Thymus (tissue), 11 donors: ENCODE measurements around the gene SLC7A10. TPM values are rescaled to one million over a fixed set of nuclear protein-coding genes. Genes with fewer than 3 reads are reported as not detected.
A peak's percentile ranks its signal among the peaks of the same experiment; 100 is the strongest.

Source experiments
- DNase-seq, 9 donors: peaks; one replicate each; pipeline ENCODE4 v3.0.0-alpha.2; 2013; ENCODE audit warnings: low spot score in 9 of 9, low read depth in 6 of 9, missing footprints in 1 of 9
- H3K27ac ChIP-seq, 2 donors: one replicate each; pipeline ENCODE4 v1.5.1; 2013; ENCODE audit warnings: control low read depth in 1 of 2, low read depth in 1 of 2, low read length in 1 of 2, mild to moderate bottlenecking in 1 of 2, moderate library complexity in 1 of 2
- H3K27me3 ChIP-seq, 2 donors: one replicate each; pipeline ENCODE4 v1.5.1; 2013; ENCODE audit warnings: low read length in 1 of 2; ENCODE audit not compliant: control insufficient read depth in 2 of 2, insufficient read depth in 1 of 2
- H3K36me3 ChIP-seq, 2 donors: one replicate each; pipeline ENCODE4 v1.5.1; 2013; ENCODE audit warnings: low read length in 1 of 2, mild to moderate bottlenecking in 1 of 2, moderate library complexity in 1 of 2; ENCODE audit not compliant: control insufficient read depth in 2 of 2, insufficient read depth in 2 of 2
- H3K4me1 ChIP-seq, 2 donors: one replicate each; pipeline ENCODE4 v1.5.1; 2013; ENCODE audit warnings: low read length in 2 of 2; ENCODE audit not compliant: control insufficient read depth in 2 of 2, insufficient read depth in 2 of 2
- H3K4me3 ChIP-seq, 2 donors: one replicate each; pipeline ENCODE4 v1.5.1; 2013; ENCODE audit warnings: low read length in 2 of 2, control low read depth in 1 of 2, mild to moderate bottlenecking in 1 of 2
- H3K9me3 ChIP-seq, 2 donors: one replicate each; pipeline ENCODE4 v1.5.1; 2013; ENCODE audit warnings: low read length in 1 of 2, mild to moderate bottlenecking in 1 of 2; ENCODE audit not compliant: control insufficient read depth in 2 of 2, insufficient read depth in 1 of 2
- WGBS: extraction: QIAGEN DNeasy Blood & Tissue Kit; methylation state at CpG from one replicate; pipeline ENCODE4 v1.1.7; 2013; 5-methylcytosine and 5-hydroxymethylcytosine counted together
- polyA plus RNA-seq: library from polyadenylated mRNA; stranded (reverse); fragments of 200-250 nt; gene quantifications from one replicate; pipeline ENCODE4 v1.2.3, GENCODE V29; 2013
- total RNA-seq: library from RNA; stranded (reverse); fragments of 120-200 nt; gene quantifications from one replicate; pipeline ENCODE4 v1.2.4, GENCODE V29; 2013
- donor health status: healthy.

SLC7A10 gene
- total and polyA plus RNA-seq, 2 donors, result 0.11 to 0.33 TPM

DNA sequence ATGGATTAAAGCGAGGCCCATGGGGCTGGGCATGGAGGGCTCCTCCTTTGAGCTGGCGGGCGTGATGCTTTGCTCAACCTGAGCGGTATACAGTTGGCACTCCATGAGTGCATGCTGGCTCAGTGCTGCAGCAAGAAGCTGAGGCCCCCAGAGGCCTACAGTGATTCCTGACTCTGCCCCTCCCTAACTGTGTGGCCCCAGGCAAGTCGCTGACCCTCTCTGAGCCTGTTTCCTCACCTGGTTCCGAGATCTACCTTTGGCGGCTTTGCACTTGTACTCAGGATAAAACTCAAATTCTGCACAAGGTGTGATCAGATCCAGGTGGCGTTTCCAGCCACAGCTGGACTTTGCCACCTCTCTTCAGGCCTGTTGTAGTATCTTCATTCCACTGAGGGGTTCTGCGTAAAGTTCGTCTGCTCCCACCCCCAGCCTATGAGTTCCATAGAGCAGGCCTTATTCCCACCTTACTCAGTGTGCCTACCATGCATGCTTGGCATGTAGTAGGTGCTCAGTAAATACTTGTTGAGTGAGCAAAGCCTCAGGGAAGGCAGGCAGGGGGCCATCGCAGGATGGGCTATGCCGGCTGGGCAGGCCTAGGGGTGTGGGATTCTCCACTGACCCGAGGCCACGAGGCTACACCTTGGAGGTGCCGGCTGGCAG is 23.6 kb downstream of the SLC7A10 start:
- Histone ChIP-seq H3K36me3 (no peaks in the 10 kb centered on the region), H3K4me1 (no peaks in the 10 kb centered on the region), H3K27ac (no peak overlapping the region), H3K27me3 (peaks cover under 1 to 9% of the 10 kb centered on the region in 2 donors), H3K9me3 (no peaks in the 10 kb centered on the region), H3K4me3 (no peak overlapping the region)
- WGBS, result 98% methylated on average over 15 of the region's 15 CpGs
- no peak for DNase-seq

DNA sequence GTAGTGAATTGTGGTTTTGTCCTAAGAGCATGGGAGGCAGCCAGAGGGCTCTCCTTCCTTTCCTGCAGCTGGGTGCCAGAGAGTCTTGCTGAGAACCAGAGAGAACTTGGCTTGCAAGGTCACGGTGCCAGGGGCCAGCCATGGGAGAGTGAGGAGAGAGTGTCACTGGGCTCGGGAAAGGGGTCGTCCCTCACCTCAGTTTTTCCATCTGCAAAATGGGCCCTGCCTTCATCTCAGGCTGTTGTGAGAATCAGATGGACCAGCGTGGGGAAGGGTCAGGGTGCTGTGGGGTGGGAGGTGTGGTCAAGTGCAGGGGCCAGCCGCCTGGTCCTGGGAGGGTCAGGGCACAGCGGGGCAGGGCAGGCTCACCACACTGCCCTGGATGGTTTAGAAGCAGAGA is 24.2 kb downstream of the SLC7A10 start:
- Histone ChIP-seq H3K36me3 (no peaks in the 10 kb centered on the region), H3K4me1 (no peaks in the 10 kb centered on the region), H3K4me3 (no peak overlapping the region), H3K27ac (no peak overlapping the region), H3K27me3 (peaks cover 6 to 15% of the 10 kb centered on the region in 2 donors), H3K9me3 (no peaks in the 10 kb centered on the region)
- WGBS, result 91% methylated on average over 6 of the region's 6 CpGs
- DNase-seq, result no peak

DNA sequence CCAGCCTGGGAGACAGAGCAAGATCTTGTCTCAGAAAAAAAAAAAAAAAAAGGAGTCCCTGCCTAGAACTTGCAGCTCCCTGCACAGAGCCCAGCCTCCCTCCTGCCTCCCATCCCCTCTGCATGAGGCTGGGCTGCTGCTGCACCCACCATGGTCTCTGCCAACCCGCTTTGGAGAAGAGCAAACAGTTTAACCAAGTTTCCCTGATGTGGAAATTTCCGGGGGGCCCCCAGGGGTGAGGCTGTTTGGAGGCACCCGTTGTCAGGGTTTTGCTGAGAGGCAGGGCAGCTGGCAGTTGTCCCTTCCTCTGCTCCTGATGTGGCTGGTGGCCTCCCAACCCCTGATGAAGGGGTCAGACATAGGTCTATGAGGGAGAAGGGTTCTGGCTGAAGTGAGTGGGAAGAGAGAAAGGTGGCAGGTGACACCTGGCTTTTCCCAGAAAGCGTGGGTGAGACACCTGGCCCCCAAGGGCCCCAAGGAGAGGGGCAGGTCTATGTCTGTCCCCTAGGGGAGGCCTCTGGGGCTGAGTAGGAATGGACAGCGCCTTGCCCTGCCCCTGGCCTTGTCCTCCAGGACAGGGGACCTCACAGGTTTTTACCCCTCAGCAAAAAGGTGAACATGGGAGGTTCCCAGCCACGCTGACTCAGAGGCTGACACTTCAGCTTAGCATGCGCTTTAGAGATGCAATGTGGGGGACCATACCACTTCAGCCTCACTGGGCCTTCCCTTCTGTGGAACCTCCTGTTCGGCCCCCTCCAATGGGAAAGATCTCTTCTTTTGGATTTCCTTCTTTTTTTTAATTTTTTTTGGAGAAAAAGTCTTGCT is 26.0 kb downstream of the SLC7A10 start:
- Histone ChIP-seq H3K4me3 (no peak overlapping the region), H3K36me3 (no peaks in the 10 kb centered on the region), H3K27me3 (peaks cover 23 to 30% of the 10 kb centered on the region in 2 donors), H3K9me3 (no peaks in the 10 kb centered on the region), H3K4me1 (no peaks in the 10 kb centered on the region), H3K27ac (no peak overlapping the region)
- WGBS, result 84% methylated on average over 8 of the region's 8 CpGs
- DNase-seq, result no peak

DNA sequence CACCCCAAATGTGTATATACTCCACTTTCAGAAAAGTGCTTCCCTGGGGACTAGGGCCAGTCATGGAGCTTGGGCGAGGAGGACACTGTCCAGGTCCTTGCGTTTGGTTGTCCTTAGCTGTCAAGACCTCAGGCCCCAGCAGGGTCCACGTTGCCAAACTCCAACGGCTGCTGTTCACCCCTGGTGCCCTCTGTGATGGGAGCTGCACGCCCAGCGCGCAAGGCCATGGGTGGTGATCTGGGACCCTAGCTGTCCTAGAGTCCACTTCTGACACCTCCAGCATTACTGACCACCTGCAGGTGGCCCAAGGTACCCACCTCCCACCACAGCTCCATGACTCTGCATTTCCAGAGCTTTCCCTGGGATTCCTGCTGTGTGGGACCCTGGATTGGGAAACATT is 27.5 kb downstream of the SLC7A10 start:
- no peak for DNase-seq
- H3K36me3 ChIP-seq, result no peaks in the 10 kb centered on the region
- WGBS, result 95% methylated on average over 7 of the region's 7 CpGs
- no peak overlapping the region for H3K27ac ChIP-seq
- H3K4me3 ChIP-seq, result no peak overlapping the region
- H3K27me3 ChIP-seq, result peaks cover 38% of the 10 kb centered on the region in 2 donors
- no peaks in the 10 kb centered on the region for H3K9me3 ChIP-seq
- H3K4me1 ChIP-seq, result no peaks in the 10 kb centered on the region

DNA sequence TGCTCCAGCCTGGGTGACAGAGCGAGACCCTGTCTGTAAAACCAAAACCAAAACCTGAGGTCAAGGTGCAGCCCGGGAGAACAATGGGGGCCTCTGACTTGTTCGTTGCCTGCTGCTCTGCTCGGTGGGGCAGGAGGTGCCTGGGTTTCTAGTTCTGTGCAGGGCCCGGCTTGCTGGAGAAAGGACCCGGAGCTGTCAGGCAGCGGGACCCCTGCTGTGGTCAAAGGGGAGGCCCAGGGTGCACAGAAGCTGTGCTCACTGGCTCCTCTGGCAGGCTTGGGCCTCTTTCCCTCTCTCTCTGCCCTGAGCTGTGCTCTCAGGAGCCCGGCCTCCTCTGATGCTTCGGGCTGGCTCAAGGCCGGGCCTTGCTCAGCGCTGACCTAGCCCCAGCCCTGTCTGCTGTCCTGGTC is 28.1 kb downstream of the SLC7A10 start:
- Histone ChIP-seq H3K27ac (no peak overlapping the region), H3K9me3 (no peaks in the 10 kb centered on the region), H3K4me1 (no peaks in the 10 kb centered on the region), H3K36me3 (no peaks in the 10 kb centered on the region), H3K27me3 (peaks cover 44% of the 10 kb centered on the region in 2 donors), H3K4me3 (no peak overlapping the region)
- DNase-seq, result no peak
- WGBS, result 95% methylated on average over 11 of the region's 11 CpGs

DNA sequence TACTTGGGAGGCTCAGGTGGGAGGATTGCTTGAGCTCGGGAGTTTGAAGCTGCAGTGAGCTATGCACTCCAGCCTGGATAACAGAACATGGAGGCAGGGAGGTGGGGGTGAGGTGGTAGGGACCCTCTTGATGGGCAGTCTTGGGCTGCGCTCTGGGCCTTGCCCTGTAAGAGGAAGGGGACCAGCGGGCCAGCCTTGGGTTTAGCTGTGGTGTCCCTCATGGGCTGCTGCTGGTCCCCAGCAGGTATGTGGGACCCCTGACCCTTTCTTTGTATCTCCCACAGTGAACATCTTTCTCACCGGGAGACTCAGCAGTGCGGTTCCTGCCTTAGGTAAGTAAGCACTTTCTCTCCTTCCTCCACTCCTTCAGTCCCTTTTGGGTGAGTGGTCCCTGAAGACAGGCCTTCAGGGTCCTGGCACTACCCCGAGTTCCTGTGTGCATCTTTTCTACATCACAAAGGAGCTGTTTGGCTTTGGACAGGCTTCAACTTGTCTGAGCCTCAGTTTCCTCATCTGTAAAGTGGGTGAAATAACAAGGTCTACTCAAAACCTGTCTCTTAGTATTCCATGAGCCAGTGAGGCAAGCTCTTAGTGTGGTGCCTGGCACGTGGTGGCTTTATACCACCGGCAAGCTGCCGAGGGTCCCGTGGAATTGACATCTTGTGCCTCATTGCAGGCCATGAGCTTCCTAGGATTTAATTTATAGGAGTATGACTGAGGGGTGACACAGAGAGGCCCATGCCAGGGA is 29.0 kb downstream of the SLC7A10 start:
- Histone ChIP-seq H3K27ac (no peak overlapping the region), H3K27me3 (peaks cover 53 to 54% of the 10 kb centered on the region in 2 donors), H3K4me3 (no peak overlapping the region), H3K4me1 (no peaks in the 10 kb centered on the region), H3K9me3 (no peaks in the 10 kb centered on the region), H3K36me3 (no peaks in the 10 kb centered on the region)
- 95% methylated on average over 10 of the region's 10 CpGs for WGBS
- no peak for DNase-seq

DNA sequence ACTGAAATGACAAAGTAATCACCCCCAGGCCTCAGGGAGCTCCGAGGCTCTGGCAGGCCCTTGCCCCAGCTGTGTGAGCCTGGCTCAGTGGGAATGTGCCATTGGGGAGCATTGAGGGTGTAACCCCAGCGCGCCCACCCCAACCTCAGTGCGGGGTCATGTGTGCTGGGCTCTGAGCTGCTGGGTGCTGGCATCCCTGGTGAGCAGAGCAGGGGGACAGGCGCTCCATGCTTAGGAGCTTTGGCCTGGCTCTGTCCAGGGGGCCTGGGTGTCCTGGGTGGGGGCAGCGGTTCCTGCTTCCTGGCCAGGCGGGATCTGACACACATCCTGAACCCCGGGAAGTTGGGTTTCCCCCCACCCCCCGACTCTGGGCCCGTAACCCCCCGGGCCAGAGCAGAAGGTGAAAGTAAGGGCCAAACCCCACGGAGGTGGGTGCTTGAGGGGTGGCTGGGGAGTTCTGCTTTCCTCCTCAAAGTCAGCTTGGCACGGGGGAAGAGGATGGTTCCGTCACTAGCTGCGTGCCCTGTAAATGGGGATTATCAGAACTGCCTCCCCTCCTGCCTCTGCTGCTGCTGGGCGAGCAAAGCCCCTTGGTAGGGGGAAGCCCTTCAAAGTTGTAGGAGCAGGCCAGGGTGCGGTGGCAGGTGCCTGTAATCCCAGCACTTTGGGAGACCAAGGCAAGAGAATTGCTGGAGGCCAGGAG is 29.9 kb downstream of the SLC7A10 start:
- no peak for DNase-seq
- WGBS, result 91% methylated on average over 17 of the region's 17 CpGs
- no peak overlapping the region for H3K27ac ChIP-seq
- H3K9me3 ChIP-seq, result no peaks in the 10 kb centered on the region
- peaks cover 54 to 56% of the 10 kb centered on the region in 2 donors for H3K27me3 ChIP-seq
- H3K4me1 ChIP-seq, result no peaks in the 10 kb centered on the region
- H3K4me3 ChIP-seq, result no peak overlapping the region
- H3K36me3 ChIP-seq, result no peaks in the 10 kb centered on the region

DNA sequence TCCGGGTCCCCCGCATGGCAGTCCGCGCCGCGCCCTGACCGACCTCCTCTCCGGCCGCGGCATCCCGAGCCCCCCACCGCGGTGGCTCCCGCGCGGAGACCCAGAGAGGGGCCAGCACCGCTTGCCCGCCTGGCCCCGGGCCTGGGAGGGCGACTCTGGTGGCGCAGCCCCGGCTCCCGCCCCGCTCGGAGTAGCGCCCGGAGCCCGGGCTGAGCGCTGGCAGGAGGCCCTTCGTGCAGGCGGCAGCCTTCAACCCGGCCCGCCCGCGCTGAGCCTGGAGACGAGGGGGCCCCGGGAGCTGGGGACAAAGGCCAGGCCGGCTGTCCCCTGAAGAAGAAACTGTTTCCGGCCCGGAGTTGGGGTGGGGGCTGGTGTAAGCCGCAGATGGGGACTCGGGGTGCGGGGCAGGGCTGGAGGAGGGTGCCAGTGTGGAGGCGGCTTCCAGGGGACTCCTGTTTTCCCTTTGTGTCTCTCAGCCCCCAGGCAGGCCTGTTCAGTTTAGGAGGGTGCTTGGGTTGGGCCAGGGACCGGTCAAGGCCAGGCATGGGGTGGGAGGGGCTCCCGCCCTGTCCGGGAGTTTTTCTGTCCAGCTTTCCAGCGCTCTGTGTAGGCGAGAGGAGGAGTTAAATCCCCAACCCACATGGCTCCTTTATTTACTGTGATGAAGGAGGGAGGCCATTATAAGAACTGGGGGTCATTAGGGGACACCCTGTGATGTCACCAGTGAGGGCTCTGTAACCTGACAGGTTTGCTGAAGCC is 30.6 kb downstream of the SLC7A10 start:
- no peaks in the 10 kb centered on the region for H3K4me1 ChIP-seq
- no peak overlapping the region for H3K27ac ChIP-seq
- 14% methylated on average over 49 of the region's 49 CpGs for WGBS
- peak overlapping the region in 1 of 2 donors; percentile 37 for H3K4me3 ChIP-seq
- no peak for DNase-seq
- no peaks in the 10 kb centered on the region for H3K36me3 ChIP-seq
- no peaks in the 10 kb centered on the region for H3K9me3 ChIP-seq
- H3K27me3 ChIP-seq, result peaks cover 54 to 63% of the 10 kb centered on the region in 2 donors
